Brain pericyte (primary cell): ENCODE data around the gene PHF2.

Experiments
- DNase-seq: peaks from one replicate; pipeline ENCODE4 v3.0.0-alpha.2; 2012; ENCODE audit warnings: low read depth, low spot score

PHF2 gene

DNA sequence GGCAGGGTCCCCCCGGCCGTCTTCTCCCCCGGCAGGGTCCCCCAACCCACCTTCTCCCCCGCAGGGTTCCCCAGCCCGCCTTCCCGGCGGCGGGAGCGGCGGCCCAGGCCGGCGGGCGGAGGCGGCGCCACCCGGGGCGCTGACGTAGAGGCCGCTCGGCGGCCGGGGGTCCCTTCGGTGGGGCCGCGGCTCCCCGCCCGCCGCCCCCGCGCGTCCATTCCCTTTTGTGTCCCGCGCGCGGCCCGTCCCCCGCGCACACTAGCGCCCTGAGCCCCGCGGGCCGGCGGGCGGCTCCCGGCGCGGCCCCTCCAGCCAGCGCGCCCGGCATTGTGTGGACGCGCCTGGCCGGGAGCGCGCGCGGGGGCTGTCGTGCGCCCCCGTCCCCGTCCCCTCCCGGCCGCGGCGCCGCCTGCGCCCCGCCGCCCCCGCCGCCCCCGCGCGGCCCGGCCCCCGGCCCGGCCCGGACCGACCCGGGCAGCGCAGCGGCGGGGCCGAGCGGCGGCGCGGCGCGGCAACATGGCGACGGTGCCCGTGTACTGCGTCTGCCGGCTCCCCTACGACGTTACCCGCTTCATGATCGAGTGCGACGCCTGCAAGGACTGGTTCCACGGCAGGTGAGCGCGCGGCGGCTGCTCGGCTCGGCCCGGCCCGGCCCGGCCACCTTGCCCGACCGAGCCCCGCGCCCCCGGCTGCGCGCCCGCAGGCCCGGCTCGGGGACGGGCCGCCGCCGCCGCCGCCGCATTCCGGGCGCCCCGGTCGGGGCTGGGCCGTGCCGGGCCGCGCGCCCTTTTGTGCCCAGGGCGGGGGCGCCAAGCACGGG is at the start of gene PHF2:
Gene PHF2 (plus strand): TSS at position 327 of the 820 bp plus-strand sequence. CDS start 190 bp downstream, at position 517.
- DNase-seq = no peak

- no peak for DNase-seq
Observed at GRCh38 chr9:93531374-93531773, 45.0 kb upstream of the PHF2 start.

GRCh38 chr9:93532141-93532540 is 44.2 kb upstream of the PHF2 start:
- peak; percentile 10 for DNase-seq

DNA sequence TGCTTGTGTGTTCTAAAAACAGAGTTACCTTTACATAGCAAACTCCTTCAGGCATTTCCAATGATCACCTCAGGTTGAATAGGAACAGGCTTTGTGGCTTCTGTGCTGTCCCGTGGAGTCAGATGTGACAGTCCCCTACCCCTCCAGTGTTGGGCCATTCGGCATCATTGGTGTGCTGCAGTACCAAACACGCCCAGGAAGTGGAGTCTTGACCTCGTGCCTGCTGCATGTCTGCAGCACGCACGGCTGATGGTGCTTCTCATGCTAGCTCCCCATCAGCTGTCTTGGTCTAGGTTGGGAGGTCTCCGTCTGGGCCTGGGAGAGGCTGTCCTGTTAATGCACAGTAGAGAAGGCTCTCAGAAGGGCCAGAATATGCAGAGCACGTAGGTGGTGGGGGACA is 42.5 kb upstream of the PHF2 start:
- no peak for DNase-seq

DNA sequence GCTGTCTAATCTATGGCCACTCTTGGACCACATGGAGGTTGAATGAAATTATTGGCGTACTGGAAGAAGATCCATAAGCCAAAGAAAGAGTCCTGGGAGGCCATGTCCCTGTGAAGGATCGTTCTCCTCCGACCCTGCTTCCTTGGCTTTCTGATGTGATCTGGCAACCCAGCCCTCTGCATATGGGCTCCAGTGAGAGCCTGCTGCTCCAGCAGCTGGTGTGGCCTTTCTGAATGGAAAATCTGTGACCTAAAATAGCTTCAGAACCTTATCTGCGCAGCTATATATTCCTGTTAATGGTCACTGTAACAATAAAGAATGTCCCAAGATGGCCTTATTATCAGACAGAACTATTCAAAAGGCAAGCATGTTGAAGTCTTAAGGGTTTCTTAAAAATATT is 40.2 kb upstream of the PHF2 start:
- DNase-seq = no peak

- DNase-seq = no peak
Observed at GRCh38 chr9:93536874-93537273, 39.5 kb upstream of the PHF2 start.

DNA sequence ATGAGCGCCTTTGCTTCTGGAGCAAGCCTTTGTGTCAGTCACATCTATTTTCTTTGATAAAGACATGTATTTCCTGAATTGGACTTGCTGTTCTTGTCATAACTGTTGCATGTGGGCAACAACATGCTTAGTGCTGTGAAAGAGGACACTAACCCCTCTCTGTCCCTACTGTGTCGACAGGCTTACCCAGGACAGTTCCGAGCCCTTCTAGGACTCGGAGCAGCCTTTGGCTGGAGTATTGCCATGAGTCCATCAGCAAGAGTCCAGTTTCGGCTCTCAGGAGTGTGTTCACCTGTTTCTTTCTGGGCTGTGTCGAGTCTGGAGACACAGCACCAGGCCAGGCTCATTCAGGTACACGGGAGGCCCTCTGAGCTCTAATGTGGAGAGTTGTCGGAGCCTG is 36.1 kb upstream of the PHF2 start:
- no peak for DNase-seq

DNA sequence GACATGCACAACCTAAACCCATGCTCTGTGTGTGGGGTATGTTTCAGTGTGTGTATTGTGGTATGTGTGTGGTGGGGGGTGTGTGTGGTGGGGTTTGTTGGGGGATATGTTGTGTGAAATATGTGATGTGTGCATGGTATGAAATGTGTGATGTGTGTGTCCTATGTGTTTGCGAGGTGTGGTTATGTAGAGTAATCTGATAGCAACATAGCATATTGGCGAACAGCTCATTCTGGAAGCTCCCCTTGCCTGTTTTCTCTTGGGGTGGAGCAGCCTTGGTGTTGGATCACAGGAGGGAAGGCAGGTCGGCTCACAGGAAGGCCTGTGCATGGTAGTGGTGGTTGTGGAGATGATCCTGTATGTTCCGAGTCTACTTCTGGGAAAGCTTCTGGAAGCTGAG is 35.4 kb upstream of the PHF2 start:
- no peak for DNase-seq

- DNase-seq = no peak
Observed at GRCh38 chr9:93541581-93542349, 34.6 kb upstream of the PHF2 start.

GRCh38 chr9:93543117-93543516 is 33.3 kb upstream of the PHF2 start:
- no peak for DNase-seq

GRCh38 chr9:93546356-93546755 is 30.0 kb upstream of the PHF2 start:
- no peak for DNase-seq

- no peak for DNase-seq
Observed at GRCh38 chr9:93549611-93550010, 26.8 kb upstream of the PHF2 start.

DNA sequence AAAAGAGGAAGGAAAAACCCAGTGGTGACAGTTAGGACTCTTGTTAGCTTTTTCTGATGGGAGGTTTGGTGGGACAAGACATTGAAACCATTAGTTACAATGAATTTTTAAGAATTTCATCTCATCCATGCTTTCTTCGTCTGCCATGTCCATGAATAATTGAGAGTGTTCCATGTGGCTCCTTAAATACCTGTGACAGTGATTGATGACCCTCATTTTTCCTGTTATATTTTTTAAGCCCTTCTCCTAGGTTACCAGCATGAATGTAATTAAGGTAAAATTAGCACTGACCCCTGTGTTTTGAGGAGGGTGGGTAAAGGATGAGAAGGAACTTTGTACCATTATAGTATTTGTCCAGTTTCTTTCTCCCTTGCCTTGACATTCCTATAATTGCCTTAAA is 23.5 kb upstream of the PHF2 start:
- no peak for DNase-seq

DNA sequence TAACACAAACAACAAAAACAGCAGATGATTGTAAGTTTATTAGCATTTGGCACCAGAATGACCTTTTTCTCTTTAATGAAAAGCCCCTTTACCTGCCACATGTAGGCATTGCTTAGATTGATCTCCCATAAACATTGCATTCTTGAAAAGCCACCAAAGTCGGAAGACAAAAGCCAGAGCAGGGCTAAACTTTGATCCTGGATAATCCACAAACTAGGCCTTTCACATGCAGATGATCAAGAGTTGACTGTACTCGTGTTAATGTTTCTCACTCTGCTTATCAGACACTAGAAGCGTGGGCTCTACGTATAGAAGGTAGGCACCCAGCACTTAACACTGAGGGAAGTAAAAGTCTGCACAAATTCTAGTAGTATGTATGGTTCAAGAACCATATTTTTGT is 21.0 kb upstream of the PHF2 start:
- no peak for DNase-seq

DNA sequence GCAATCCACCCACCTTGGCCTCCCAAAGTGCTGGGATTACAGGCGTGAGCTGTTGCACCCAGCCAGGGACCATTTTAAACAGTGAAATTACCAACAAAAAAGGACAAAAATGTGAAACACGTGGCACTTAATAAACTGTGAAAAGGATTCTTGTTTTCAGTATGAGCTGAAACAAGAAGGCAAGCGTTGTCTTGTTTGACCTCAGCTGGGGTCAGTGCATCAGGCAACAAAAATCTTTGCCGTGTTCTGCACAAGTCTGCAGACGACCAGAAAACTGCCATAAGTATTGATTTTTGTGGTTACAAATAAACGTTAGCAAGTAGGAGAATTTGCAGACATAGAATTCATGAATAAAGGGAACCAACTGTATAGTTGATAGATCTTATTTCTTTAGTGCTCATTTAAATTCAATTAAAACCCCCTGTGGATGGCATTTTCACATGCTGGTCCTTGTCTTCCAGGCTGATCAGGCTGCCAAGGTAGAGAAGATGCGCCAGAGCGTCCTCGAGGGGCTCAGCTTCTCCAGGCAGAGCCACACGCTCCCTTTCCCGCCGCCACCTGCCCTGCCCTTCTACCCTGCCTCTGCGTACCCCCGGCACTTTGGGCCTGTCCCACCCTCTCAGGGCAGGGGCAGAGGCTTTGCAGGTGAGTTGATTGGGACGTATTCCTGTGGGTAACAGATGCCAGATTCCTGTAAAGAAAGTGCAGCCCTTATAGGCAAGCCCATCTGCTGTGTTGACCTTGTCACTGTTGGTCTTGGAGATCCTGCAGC is 18.8 kb upstream of the PHF2 start:
- DNase-seq = no peak

DNA sequence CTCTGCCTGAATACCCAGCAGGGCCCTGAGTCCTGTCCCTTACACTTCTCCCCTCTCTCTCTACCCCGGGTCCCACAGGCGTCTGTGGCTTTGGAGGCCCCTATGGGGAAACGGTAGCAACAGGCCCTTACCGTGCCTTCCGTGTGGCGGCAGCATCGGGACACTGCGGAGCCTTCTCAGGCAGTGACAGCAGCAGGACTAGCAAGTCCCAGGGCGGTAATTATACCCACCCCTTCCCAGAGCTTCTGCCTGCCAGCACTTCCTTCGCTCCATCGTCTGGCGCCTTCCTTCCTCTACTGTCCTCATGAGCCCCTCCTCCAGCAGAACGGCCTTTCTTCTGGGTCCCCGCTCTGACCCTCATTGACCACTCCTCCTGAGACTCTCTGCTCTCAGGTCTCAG is 17.9 kb upstream of the PHF2 start:
- DNase-seq = no peak

DNA sequence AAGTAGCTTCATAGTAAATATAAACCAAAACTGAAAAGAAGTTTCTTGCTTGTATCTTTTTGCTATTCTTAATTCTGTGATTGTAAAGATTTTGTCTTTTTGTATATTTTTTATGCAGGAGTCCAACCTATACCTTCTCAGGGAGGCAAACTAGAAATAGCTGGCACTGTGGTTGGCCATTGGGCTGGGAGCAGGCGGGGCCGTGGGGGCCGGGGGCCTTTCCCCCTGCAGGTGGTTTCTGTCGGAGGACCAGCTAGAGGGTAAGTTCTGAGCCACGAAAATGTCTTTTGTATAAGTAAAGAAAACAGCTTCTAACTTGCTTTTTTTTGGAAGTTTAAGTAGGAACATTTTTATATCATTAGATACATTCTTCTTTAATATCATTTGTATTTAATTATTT is 15.4 kb upstream of the PHF2 start:
- no peak for DNase-seq

GRCh38 chr9:93562157-93562556 is 14.2 kb upstream of the PHF2 start:
- no peak for DNase-seq

GRCh38 chr9:93565089-93565488 is 11.3 kb upstream of the PHF2 start:
- DNase-seq = no peak

- DNase-seq = peak; percentile 83
Observed at GRCh38 chr9:93566408-93567270, 9.7 kb upstream of the PHF2 start.

GRCh38 chr9:93567271-93567959 is 9.0 kb upstream of the PHF2 start:
- DNase-seq = no peak
